Ishikawa (cell line): ENCODE data around the gene MIEF2.

Experiments
- EGR1 ChIP-seq: IDR thresholded peaks from 2 replicates; pipeline ENCODE4 v1.6.1; 2012
- EP300 ChIP-seq: IDR thresholded peaks from 2 replicates; pipeline ENCODE4 v1.6.1; 2012; ENCODE audit warnings: borderline replicate concordance
- FOXM1 ChIP-seq: IDR thresholded peaks from 2 replicates; pipeline ENCODE4 v1.6.1; 2012; ENCODE audit warnings: low read depth, borderline replicate concordance
- RAD21 ChIP-seq: IDR thresholded peaks from 2 replicates; pipeline ENCODE4 v1.6.1; 2012; ENCODE audit warnings: low read depth
- TAF1 ChIP-seq: IDR thresholded peaks from 2 replicates; pipeline ENCODE4 v1.6.1; 2012; ENCODE audit warnings: low read depth, mild to moderate bottlenecking
- TF ChIP-seq, protein P1 (sequence below): IDR thresholded peaks from 2 replicates; pipeline ENCODE4 v1.6.1; 2012; ENCODE audit warnings: low read depth, mild to moderate bottlenecking
- TF ChIP-seq, protein P2 (sequence below): IDR thresholded peaks from 2 replicates; pipeline ENCODE4 v1.6.1; 2012

GRCh38 chr17:18237461-18237860 lies 23.0 kb upstream of the MIEF2 start:
- TF ChIP-seq, protein P1, sequence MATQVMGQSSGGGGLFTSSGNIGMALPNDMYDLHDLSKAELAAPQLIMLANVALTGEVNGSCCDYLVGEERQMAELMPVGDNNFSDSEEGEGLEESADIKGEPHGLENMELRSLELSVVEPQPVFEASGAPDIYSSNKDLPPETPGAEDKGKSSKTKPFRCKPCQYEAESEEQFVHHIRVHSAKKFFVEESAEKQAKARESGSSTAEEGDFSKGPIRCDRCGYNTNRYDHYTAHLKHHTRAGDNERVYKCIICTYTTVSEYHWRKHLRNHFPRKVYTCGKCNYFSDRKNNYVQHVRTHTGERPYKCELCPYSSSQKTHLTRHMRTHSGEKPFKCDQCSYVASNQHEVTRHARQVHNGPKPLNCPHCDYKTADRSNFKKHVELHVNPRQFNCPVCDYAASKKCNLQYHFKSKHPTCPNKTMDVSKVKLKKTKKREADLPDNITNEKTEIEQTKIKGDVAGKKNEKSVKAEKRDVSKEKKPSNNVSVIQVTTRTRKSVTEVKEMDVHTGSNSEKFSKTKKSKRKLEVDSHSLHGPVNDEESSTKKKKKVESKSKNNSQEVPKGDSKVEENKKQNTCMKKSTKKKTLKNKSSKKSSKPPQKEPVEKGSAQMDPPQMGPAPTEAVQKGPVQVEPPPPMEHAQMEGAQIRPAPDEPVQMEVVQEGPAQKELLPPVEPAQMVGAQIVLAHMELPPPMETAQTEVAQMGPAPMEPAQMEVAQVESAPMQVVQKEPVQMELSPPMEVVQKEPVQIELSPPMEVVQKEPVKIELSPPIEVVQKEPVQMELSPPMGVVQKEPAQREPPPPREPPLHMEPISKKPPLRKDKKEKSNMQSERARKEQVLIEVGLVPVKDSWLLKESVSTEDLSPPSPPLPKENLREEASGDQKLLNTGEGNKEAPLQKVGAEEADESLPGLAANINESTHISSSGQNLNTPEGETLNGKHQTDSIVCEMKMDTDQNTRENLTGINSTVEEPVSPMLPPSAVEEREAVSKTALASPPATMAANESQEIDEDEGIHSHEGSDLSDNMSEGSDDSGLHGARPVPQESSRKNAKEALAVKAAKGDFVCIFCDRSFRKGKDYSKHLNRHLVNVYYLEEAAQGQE = no peak
- TF ChIP-seq EP300 (no peak), RAD21 (no peak), EGR1 (no peak), FOXM1 (no peak), TAF1 (no peak)
- TF ChIP-seq, protein P2, sequence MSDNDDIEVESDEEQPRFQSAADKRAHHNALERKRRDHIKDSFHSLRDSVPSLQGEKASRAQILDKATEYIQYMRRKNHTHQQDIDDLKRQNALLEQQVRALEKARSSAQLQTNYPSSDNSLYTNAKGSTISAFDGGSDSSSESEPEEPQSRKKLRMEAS = no peak
